ENCODE data around the gene WNT3A.

WNT3A gene

GRCh38 chr1:228009828-228010775 is 3.3 kb downstream of the WNT3A start:
- no peak overlapping the region for H3K9ac ChIP-seq (ENCODE audit: low read length)
- H3K27ac ChIP-seq (ENCODE audit: low read depth, low read length, poor library complexity, severe bottlenecking) = no peak overlapping the region
- no peak overlapping the region for H3K4me2 ChIP-seq (ENCODE audit: low read length)
- peaks cover 3% of the 10 kb centered on the region for H3K4me1 ChIP-seq (ENCODE audit: insufficient read depth, low read length, severe bottlenecking)
- H3K36me3 ChIP-seq (ENCODE audit: insufficient read depth, low read length) = no peaks in the 10 kb centered on the region
- no peaks in the 10 kb centered on the region for H3K9me3 ChIP-seq (ENCODE audit: low read length)
- TF ChIP-seq EZH2 (IDR thresholded peaks at IDR 0.05; ENCODE audit: borderline replicate concordance, low read length) (no peak), CTCF (IDR thresholded peaks at IDR 0.05; ENCODE audit: low read length) (no peak)
- H3K79me2 ChIP-seq (ENCODE audit: insufficient read depth, low read length) = no peaks in the 10 kb centered on the region
- no peaks in the 10 kb centered on the region for H4K20me1 ChIP-seq (ENCODE audit: insufficient read depth, low read length)
- H3F3A ChIP-seq (ENCODE audit: insufficient read depth, low read length) = no peaks in the 10 kb centered on the region
- H3K9me2 ChIP-seq (ENCODE audit: low read depth, low read length) = no peaks in the 10 kb centered on the region
- no peaks in the 10 kb centered on the region for H3K27me3 ChIP-seq (ENCODE audit: insufficient read depth, low read length)
- H3K4me3 ChIP-seq (ENCODE audit: low read depth, low read length, poor library complexity, severe bottlenecking) = no peak overlapping the region
- no peak overlapping the region for H2AFZ ChIP-seq (ENCODE audit: low read length)

- no peak overlapping the region for H3K4me2 ChIP-seq (ENCODE audit: low read length)
- H3K9me3 ChIP-seq (ENCODE audit: low read length) = no peaks in the 10 kb centered on the region
- H4K20me1 ChIP-seq (ENCODE audit: insufficient read depth, low read length) = no peaks in the 10 kb centered on the region
- H3K4me1 ChIP-seq (ENCODE audit: insufficient read depth, low read length, severe bottlenecking) = peaks cover 3% of the 10 kb centered on the region
- H3K27ac ChIP-seq (ENCODE audit: low read depth, low read length, poor library complexity, severe bottlenecking) = no peak overlapping the region
- no peaks in the 10 kb centered on the region for H3K36me3 ChIP-seq (ENCODE audit: insufficient read depth, low read length)
- no peaks in the 10 kb centered on the region for H3K27me3 ChIP-seq (ENCODE audit: insufficient read depth, low read length)
- no peaks in the 10 kb centered on the region for H3F3A ChIP-seq (ENCODE audit: insufficient read depth, low read length)
- no peak overlapping the region for H3K9ac ChIP-seq (ENCODE audit: low read length)
- H3K4me3 ChIP-seq (ENCODE audit: low read depth, low read length, poor library complexity, severe bottlenecking) = no peak overlapping the region
- H3K9me2 ChIP-seq (ENCODE audit: low read depth, low read length) = no peaks in the 10 kb centered on the region
- no peak overlapping the region for H2AFZ ChIP-seq (ENCODE audit: low read length)
- TF ChIP-seq CTCF (IDR thresholded peaks at IDR 0.05; ENCODE audit: low read length) = no peak
- TF ChIP-seq EZH2 (IDR thresholded peaks at IDR 0.05; ENCODE audit: borderline replicate concordance, low read length) = no peak
- no peaks in the 10 kb centered on the region for H3K79me2 ChIP-seq (ENCODE audit: insufficient read depth, low read length)
Observed at GRCh38 chr1:228010921-228011320, 4.1 kb downstream of the WNT3A start.

- Histone ChIP-seq H3K4me1 (ENCODE audit: insufficient read depth, low read length, severe bottlenecking) (peaks cover 3% of the 10 kb centered on the region), H3K9me2 (ENCODE audit: low read depth, low read length) (no peaks in the 10 kb centered on the region), H3K9ac (ENCODE audit: low read length) (no peak overlapping the region), H3K27ac (ENCODE audit: low read depth, low read length, poor library complexity, severe bottlenecking) (no peak overlapping the region), H3K79me2 (ENCODE audit: insufficient read depth, low read length) (no peaks in the 10 kb centered on the region), H4K20me1 (ENCODE audit: insufficient read depth, low read length) (no peaks in the 10 kb centered on the region), H3K9me3 (ENCODE audit: low read length) (no peaks in the 10 kb centered on the region), H3K27me3 (ENCODE audit: insufficient read depth, low read length) (no peaks in the 10 kb centered on the region), H3K4me2 (ENCODE audit: low read length) (no peak overlapping the region), H3F3A (ENCODE audit: insufficient read depth, low read length) (no peaks in the 10 kb centered on the region), H3K4me3 (ENCODE audit: low read depth, low read length, poor library complexity, severe bottlenecking) (no peak overlapping the region), H3K36me3 (ENCODE audit: insufficient read depth, low read length) (no peaks in the 10 kb centered on the region), H2AFZ (ENCODE audit: low read length) (no peak overlapping the region)
- TF ChIP-seq EZH2 (IDR thresholded peaks at IDR 0.05; ENCODE audit: borderline replicate concordance, low read length) (no peak), CTCF (IDR thresholded peaks at IDR 0.05; ENCODE audit: low read length) (no peak)
Observed at GRCh38 chr1:228011721-228012311, 5.0 kb downstream of the WNT3A start.

Measured in OCI-LY1 (cell line).